SK-N-SH (cell line): Measurements from ENCODE around the gene PPP1R9B.

Source experiments
- EZH2phosphoT487 ChIP-seq: fragments of 200-600 bp; sonication (generic); IDR thresholded peaks from 2 replicates; pipeline ENCODE4 v1.6.1; 2017; ENCODE audit warnings: low read depth, mixed run types, mild to moderate bottlenecking, antibody characterized with exemption, moderate library complexity, borderline replicate concordance
- FOXJ3 ChIP-seq: sonication (generic); formaldehyde crosslinking; IDR thresholded peaks from 2 replicates; pipeline ENCODE4 v1.5.1; 2020; ENCODE audit warnings: mild to moderate bottlenecking, missing genetic modification reagents
- GABPA ChIP-seq: IDR thresholded peaks from 2 replicates; pipeline ENCODE4 v1.4.0; 2012; ENCODE audit warnings: low read depth, mild to moderate bottlenecking
- MEF2A ChIP-seq: IDR thresholded peaks from 2 replicates; pipeline ENCODE4 v1.4.0; 2012; ENCODE audit warnings: low read depth, borderline replicate concordance
- MXI1 ChIP-seq: IDR thresholded peaks from 2 replicates; pipeline ENCODE4 v1.6.1; 2012; ENCODE audit warnings: mild to moderate bottlenecking, low read depth, low read length, improper control_type of control experiment
- NFIC ChIP-seq: IDR thresholded peaks from 2 replicates; pipeline ENCODE4 v1.4.0; 2012; ENCODE audit warnings: borderline replicate concordance
- POLR2AphosphoS5 ChIP-seq: IDR thresholded peaks from 2 replicates; pipeline ENCODE4 v1.6.1; 2012; ENCODE audit warnings: low read depth, low read length
- RCOR1 ChIP-seq: fragments of 150-350 bp; IDR thresholded peaks from 2 replicates; pipeline ENCODE4 v1.6.1; 2017; ENCODE audit warnings: antibody characterized with exemption, low read length
- RFX5 ChIP-seq: IDR thresholded peaks from 2 replicates; pipeline ENCODE4 v1.6.1; 2012; ENCODE audit warnings: mild to moderate bottlenecking, improper control_type of control experiment, low read length
- SMC3 ChIP-seq: IDR thresholded peaks from 2 replicates; pipeline ENCODE4 v1.6.1; 2012; ENCODE audit warnings: low read depth, low read length, improper control_type of control experiment
- TCF12 ChIP-seq: IDR thresholded peaks from 2 replicates; pipeline ENCODE4 v1.4.0; 2012
- TF ChIP-seq, protein P1 (sequence below): fragments of 200-600 bp; sonication (generic); IDR thresholded peaks from 2 replicates; pipeline ENCODE4 v1.6.1; 2017; ENCODE audit warnings: antibody characterized with exemption, mild to moderate bottlenecking, moderate library complexity
- TF ChIP-seq, protein P2 (sequence below): IDR thresholded peaks from 2 replicates; pipeline ENCODE4 v1.6.1; 2012; ENCODE audit warnings: mild to moderate bottlenecking, low read depth, low read length, moderate library complexity
- TF ChIP-seq, protein P3 (sequence below): IDR thresholded peaks from 2 replicates; pipeline ENCODE4 v1.4.0; 2012; ENCODE audit warnings: low read depth

DNA sequence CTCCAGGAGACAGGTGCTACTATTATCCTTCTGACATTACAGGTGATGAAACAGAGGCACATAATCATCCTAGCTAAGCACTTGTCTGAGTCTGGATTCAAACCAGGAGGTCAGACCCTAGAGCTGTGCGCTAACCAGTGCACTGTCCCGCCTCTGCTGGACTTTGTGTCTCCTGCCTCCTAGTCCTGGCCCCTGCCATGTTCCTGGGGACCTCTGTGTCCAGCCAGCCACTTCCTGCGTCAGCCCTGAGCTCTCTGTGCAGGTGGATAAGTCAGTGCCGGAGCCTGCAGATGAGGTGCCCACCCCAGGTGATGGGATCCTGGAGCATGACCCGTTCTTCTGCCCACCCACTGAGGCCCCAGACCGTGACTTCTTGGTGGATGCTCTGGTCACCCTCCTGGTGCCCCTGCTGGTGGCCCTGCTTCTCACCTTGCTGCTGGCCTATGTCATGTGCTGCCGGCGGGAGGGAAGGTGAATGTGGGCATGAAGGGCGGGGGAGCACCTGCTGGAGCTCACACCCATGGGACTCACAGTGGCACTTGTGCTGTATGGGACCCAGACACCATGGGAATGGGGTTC, 19.5 kb upstream of the PPP1R9B start:
- TF ChIP-seq TCF12 (no peak), MXI1 (no peak), RFX5 (no peak), MEF2A (no peak), RCOR1 (no peak), NFIC (no peak), SMC3 (no peak), GABPA (no peak), EZH2phosphoT487 (no peak), POLR2AphosphoS5 (no peak), FOXJ3 (CRISPR knock-in tag) (no peak)
- TF ChIP-seq, protein P1, sequence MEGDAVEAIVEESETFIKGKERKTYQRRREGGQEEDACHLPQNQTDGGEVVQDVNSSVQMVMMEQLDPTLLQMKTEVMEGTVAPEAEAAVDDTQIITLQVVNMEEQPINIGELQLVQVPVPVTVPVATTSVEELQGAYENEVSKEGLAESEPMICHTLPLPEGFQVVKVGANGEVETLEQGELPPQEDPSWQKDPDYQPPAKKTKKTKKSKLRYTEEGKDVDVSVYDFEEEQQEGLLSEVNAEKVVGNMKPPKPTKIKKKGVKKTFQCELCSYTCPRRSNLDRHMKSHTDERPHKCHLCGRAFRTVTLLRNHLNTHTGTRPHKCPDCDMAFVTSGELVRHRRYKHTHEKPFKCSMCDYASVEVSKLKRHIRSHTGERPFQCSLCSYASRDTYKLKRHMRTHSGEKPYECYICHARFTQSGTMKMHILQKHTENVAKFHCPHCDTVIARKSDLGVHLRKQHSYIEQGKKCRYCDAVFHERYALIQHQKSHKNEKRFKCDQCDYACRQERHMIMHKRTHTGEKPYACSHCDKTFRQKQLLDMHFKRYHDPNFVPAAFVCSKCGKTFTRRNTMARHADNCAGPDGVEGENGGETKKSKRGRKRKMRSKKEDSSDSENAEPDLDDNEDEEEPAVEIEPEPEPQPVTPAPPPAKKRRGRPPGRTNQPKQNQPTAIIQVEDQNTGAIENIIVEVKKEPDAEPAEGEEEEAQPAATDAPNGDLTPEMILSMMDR, result no peak
- TF ChIP-seq, protein P2, sequence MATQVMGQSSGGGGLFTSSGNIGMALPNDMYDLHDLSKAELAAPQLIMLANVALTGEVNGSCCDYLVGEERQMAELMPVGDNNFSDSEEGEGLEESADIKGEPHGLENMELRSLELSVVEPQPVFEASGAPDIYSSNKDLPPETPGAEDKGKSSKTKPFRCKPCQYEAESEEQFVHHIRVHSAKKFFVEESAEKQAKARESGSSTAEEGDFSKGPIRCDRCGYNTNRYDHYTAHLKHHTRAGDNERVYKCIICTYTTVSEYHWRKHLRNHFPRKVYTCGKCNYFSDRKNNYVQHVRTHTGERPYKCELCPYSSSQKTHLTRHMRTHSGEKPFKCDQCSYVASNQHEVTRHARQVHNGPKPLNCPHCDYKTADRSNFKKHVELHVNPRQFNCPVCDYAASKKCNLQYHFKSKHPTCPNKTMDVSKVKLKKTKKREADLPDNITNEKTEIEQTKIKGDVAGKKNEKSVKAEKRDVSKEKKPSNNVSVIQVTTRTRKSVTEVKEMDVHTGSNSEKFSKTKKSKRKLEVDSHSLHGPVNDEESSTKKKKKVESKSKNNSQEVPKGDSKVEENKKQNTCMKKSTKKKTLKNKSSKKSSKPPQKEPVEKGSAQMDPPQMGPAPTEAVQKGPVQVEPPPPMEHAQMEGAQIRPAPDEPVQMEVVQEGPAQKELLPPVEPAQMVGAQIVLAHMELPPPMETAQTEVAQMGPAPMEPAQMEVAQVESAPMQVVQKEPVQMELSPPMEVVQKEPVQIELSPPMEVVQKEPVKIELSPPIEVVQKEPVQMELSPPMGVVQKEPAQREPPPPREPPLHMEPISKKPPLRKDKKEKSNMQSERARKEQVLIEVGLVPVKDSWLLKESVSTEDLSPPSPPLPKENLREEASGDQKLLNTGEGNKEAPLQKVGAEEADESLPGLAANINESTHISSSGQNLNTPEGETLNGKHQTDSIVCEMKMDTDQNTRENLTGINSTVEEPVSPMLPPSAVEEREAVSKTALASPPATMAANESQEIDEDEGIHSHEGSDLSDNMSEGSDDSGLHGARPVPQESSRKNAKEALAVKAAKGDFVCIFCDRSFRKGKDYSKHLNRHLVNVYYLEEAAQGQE, result no peak
- TF ChIP-seq, protein P3, sequence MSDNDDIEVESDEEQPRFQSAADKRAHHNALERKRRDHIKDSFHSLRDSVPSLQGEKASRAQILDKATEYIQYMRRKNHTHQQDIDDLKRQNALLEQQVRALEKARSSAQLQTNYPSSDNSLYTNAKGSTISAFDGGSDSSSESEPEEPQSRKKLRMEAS, result no peak
